ENCODE results near the gene ELFN1. TPM values are rescaled to one million over a fixed set of nuclear protein-coding genes. Genes with fewer than 3 reads are reported as not detected.

ELFN1 gene
- total and polyA plus RNA-seq, 9 of the 15 experiments (the other 6 are each of a cell fraction or from before 2014, with no cell fraction given): 0.04 to 0.64 (median 0.18) TPM; not detected in 2

DNA sequence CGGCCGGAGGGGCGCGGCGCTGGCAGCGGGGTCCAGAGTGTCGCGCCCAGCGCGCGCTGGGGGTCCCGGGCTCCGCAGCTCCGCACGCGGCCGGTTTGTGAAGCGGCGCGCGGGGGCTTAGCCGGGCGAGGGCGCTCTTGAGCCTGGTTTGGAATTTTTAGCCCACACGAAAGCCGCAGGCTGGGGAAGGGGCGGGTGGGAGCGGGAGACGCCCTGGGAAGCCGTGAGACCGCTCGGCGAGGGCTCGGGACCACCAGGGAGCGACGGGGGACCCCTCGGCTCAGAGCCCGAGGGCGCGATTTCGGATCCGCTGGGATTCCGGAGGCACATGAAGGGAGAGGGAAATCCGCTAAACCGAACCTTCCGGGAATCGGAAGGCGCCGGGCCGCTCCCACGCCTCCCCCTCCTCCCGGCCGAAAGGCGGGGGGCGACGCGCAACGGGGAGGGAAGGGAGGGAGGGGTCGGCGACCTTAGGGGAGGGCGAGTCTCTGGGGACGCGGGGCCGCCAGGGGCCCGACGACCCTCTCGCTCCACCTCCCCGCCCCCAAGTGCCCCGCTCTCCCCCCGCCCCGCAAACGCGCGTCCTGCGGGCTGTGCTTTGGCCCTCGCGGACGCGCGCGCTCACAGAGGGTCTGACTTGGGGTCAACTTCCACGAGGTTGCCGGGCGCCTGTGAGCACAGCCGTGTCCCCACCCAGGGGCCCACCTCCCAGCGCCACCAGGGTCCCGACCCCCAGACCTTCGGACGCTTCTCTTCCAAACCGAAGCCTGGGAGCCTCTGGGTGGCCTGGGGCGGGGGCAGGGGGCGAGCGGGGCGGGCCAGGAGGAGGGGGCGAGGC lies 5.1 kb upstream of the ELFN1 start (continued):
- TF ChIP-seq, protein P1, sequence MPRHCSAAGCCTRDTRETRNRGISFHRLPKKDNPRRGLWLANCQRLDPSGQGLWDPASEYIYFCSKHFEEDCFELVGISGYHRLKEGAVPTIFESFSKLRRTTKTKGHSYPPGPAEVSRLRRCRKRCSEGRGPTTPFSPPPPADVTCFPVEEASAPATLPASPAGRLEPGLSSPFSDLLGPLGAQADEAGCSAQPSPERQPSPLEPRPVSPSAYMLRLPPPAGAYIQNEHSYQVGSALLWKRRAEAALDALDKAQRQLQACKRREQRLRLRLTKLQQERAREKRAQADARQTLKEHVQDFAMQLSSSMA (CRISPR knock-in tag; IDR thresholded peaks at IDR 0.05): no peak
- TF ChIP-seq, protein P2, sequence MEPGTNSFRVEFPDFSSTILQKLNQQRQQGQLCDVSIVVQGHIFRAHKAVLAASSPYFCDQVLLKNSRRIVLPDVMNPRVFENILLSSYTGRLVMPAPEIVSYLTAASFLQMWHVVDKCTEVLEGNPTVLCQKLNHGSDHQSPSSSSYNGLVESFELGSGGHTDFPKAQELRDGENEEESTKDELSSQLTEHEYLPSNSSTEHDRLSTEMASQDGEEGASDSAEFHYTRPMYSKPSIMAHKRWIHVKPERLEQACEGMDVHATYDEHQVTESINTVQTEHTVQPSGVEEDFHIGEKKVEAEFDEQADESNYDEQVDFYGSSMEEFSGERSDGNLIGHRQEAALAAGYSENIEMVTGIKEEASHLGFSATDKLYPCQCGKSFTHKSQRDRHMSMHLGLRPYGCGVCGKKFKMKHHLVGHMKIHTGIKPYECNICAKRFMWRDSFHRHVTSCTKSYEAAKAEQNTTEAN (CRISPR knock-in tag; IDR thresholded peaks at IDR 0.05): no peak
- TF ChIP-seq, protein P3, sequence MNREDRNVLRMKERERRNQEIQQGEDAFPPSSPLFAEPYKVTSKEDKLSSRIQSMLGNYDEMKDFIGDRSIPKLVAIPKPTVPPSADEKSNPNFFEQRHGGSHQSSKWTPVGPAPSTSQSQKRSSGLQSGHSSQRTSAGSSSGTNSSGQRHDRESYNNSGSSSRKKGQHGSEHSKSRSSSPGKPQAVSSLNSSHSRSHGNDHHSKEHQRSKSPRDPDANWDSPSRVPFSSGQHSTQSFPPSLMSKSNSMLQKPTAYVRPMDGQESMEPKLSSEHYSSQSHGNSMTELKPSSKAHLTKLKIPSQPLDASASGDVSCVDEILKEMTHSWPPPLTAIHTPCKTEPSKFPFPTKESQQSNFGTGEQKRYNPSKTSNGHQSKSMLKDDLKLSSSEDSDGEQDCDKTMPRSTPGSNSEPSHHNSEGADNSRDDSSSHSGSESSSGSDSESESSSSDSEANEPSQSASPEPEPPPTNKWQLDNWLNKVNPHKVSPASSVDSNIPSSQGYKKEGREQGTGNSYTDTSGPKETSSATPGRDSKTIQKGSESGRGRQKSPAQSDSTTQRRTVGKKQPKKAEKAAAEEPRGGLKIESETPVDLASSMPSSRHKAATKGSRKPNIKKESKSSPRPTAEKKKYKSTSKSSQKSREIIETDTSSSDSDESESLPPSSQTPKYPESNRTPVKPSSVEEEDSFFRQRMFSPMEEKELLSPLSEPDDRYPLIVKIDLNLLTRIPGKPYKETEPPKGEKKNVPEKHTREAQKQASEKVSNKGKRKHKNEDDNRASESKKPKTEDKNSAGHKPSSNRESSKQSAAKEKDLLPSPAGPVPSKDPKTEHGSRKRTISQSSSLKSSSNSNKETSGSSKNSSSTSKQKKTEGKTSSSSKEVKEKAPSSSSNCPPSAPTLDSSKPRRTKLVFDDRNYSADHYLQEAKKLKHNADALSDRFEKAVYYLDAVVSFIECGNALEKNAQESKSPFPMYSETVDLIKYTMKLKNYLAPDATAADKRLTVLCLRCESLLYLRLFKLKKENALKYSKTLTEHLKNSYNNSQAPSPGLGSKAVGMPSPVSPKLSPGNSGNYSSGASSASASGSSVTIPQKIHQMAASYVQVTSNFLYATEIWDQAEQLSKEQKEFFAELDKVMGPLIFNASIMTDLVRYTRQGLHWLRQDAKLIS (CRISPR knock-in tag; IDR thresholded peaks at IDR 0.05): no peak
- no peak for TF ChIP-seq ZNF707 (CRISPR knock-in tag; conservative IDR thresholded peaks at IDR 0.05)
- peak; percentile 37 for TF ChIP-seq CCNT2 (IDR thresholded peaks at IDR 0.05; ENCODE audit: borderline replicate concordance, extremely low read depth, insufficient read length, low read depth, low read length)
- TF ChIP-seq, protein P4, sequence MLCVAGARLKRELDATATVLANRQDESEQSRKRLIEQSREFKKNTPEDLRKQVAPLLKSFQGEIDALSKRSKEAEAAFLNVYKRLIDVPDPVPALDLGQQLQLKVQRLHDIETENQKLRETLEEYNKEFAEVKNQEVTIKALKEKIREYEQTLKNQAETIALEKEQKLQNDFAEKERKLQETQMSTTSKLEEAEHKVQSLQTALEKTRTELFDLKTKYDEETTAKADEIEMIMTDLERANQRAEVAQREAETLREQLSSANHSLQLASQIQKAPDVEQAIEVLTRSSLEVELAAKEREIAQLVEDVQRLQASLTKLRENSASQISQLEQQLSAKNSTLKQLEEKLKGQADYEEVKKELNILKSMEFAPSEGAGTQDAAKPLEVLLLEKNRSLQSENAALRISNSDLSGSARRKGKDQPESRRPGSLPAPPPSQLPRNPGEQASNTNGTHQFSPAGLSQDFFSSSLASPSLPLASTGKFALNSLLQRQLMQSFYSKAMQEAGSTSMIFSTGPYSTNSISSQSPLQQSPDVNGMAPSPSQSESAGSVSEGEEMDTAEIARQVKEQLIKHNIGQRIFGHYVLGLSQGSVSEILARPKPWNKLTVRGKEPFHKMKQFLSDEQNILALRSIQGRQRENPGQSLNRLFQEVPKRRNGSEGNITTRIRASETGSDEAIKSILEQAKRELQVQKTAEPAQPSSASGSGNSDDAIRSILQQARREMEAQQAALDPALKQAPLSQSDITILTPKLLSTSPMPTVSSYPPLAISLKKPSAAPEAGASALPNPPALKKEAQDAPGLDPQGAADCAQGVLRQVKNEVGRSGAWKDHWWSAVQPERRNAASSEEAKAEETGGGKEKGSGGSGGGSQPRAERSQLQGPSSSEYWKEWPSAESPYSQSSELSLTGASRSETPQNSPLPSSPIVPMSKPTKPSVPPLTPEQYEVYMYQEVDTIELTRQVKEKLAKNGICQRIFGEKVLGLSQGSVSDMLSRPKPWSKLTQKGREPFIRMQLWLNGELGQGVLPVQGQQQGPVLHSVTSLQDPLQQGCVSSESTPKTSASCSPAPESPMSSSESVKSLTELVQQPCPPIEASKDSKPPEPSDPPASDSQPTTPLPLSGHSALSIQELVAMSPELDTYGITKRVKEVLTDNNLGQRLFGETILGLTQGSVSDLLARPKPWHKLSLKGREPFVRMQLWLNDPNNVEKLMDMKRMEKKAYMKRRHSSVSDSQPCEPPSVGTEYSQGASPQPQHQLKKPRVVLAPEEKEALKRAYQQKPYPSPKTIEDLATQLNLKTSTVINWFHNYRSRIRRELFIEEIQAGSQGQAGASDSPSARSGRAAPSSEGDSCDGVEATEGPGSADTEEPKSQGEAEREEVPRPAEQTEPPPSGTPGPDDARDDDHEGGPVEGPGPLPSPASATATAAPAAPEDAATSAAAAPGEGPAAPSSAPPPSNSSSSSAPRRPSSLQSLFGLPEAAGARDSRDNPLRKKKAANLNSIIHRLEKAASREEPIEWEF (CRISPR knock-in tag; IDR thresholded peaks at IDR 0.05): no peak
- no peak for TF ChIP-seq MXI1 (IDR thresholded peaks at IDR 0.05; ENCODE audit: low read depth, low read length)
- TF ChIP-seq CBFB (CRISPR knock-in tag; IDR thresholded peaks at IDR 0.05): no peak
- TF ChIP-seq PCBP1 (IDR thresholded peaks at IDR 0.05; ENCODE audit: low read depth, low read length, poor library complexity, severe bottlenecking): peak; percentile 74
- TF ChIP-seq ZBTB17 (CRISPR knock-in tag; IDR thresholded peaks at IDR 0.05): no peak
- TF ChIP-seq, protein P5, sequence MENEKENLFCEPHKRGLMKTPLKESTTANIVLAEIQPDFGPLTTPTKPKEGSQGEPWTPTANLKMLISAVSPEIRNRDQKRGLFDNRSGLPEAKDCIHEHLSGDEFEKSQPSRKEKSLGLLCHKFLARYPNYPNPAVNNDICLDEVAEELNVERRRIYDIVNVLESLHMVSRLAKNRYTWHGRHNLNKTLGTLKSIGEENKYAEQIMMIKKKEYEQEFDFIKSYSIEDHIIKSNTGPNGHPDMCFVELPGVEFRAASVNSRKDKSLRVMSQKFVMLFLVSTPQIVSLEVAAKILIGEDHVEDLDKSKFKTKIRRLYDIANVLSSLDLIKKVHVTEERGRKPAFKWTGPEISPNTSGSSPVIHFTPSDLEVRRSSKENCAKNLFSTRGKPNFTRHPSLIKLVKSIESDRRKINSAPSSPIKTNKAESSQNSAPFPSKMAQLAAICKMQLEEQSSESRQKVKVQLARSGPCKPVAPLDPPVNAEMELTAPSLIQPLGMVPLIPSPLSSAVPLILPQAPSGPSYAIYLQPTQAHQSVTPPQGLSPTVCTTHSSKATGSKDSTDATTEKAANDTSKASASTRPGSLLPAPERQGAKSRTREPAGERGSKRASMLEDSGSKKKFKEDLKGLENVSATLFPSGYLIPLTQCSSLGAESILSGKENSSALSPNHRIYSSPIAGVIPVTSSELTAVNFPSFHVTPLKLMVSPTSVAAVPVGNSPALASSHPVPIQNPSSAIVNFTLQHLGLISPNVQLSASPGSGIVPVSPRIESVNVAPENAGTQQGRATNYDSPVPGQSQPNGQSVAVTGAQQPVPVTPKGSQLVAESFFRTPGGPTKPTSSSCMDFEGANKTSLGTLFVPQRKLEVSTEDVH (IDR thresholded peaks at IDR 0.05; ENCODE audit: low read depth, partially characterized antibody): no peak
